Endothelial cell of umbilical vein (primary cell): ENCODE measurements around the gene PGBD2. TPM values are rescaled to one million over a fixed set of nuclear protein-coding genes. Genes with fewer than 3 reads are reported as not detected.
"Not testable (repeated sequence)": the region's sequence is repeated elsewhere in the genome, so short reads cannot be mapped to it uniquely, and the experiment has no call there.

ENCODE experiments used
- BruUV-seq: library from RNA; stranded (reverse); fragments of 400-500 nt; replicated peaks from 2 replicates; lab custom pipeline; 2021; lab: Mats Ljungman, UMichigan
- CTCF ChIA-PET: fragments of 300-600, 350-600 bp; sonication (Branson Sonifier 250); formaldehyde crosslinking; loops from one replicate; lab custom pipeline; 2021; ENCODE audit warnings: antibody characterized with exemption, inconsistent platforms; lab: Charles Lee
- POLR2A ChIA-PET: fragments of 300-600, 350-600 bp; sonication (Branson Sonifier 250); formaldehyde crosslinking; loops from one replicate; lab custom pipeline; 2021; ENCODE audit warnings: antibody characterized with exemption, inconsistent platforms; lab: Charles Lee
- DNase-seq: peaks from one replicate; pipeline ENCODE4 v3.0.0-alpha.2; 2011; ENCODE audit warnings: low read depth, low spot score
- FAIRE-seq: peaks from 2 replicates; lab custom pipeline; 2011; peaks lifted over from hg19 to GRCh38; lab: Jason Lieb, UNC
- H2AFZ ChIP-seq: 2 replicates; pipeline ENCODE4 v1.6.0; 2012; ENCODE audit warnings: low read depth, low read length, control low read depth, inconsistent platforms
- H3K27ac ChIP-seq: 2 replicates; pipeline ENCODE4 v1.5.1; 2011; ENCODE audit warnings: low read depth, mild to moderate bottlenecking, control low read depth, low read length, moderate library complexity; ENCODE audit not compliant: insufficient read depth
- H3K27me3 ChIP-seq, 2 experiments: 2 replicates each; pipeline versions ENCODE4 v1.6.0 to v1.6.1; 2011; ENCODE audit warnings: low read length in 2 of 2, mixed read lengths in 1 of 2; ENCODE audit not compliant: control insufficient read depth in 2 of 2, insufficient read depth in 2 of 2
- H3K36me3 ChIP-seq, 2 experiments: 2 replicates in 1 of 2; 3 replicates in 1 of 2; pipeline ENCODE4 v1.5.1; 2011; ENCODE audit warnings: low read length in 2 of 2, mild to moderate bottlenecking in 1 of 2, moderate library complexity in 1 of 2; ENCODE audit not compliant: control insufficient read depth in 2 of 2, insufficient read depth in 2 of 2; ENCODE audit errors: extremely low read depth in 1 of 2
- H3K4me1 ChIP-seq: 3 replicates; pipeline ENCODE4 v1.5.1; 2011; ENCODE audit warnings: mild to moderate bottlenecking, low read length; ENCODE audit not compliant: control insufficient read depth, insufficient read depth; ENCODE audit errors: extremely low read depth
- H3K4me2 ChIP-seq: 2 replicates; pipeline ENCODE4 v1.6.1; 2011; ENCODE audit warnings: low read length, control low read depth, mixed read lengths; ENCODE audit not compliant: insufficient read depth
- H3K4me3 ChIP-seq, 3 experiments: fragments of 200-600 bp in 1 of 3; sonication (generic), shearing (Covaris generic) in 1 of 3; replicated peaks in 1 of 3; 2 replicates each; pipeline ENCODE4 v1.5.1; 2011 to 2016; ENCODE audit warnings: control low read depth in 3 of 3, low read length in 3 of 3, mild to moderate bottlenecking in 2 of 3, inconsistent platforms in 1 of 3, low read depth in 1 of 3, moderate library complexity in 1 of 3; ENCODE audit not compliant: insufficient read depth in 1 of 3
- H3K79me2 ChIP-seq: 2 replicates; pipeline ENCODE4 v1.6.0; 2012; ENCODE audit warnings: low read length, inconsistent platforms; ENCODE audit not compliant: control insufficient read depth, insufficient read depth
- H3K9ac ChIP-seq: replicated peaks from 2 replicates; pipeline ENCODE3; 2011; ENCODE audit warnings: low read length, control low read depth; ENCODE audit not compliant: insufficient read depth; ENCODE audit errors: extremely low read depth
- H3K9me1 ChIP-seq: replicated peaks from 3 replicates; pipeline ENCODE4 v1.6.0; 2011; ENCODE audit warnings: mild to moderate bottlenecking, low read length; ENCODE audit not compliant: control insufficient read depth, insufficient read depth; ENCODE audit errors: extremely low read depth
- H3K9me3 ChIP-seq: replicated peaks from 2 replicates; pipeline ENCODE4 v1.5.1; 2012; ENCODE audit warnings: low read length, inconsistent platforms; ENCODE audit not compliant: control insufficient read depth, insufficient read depth
- H4K20me1 ChIP-seq: replicated peaks from 2 replicates; pipeline ENCODE3; 2011; ENCODE audit warnings: mild to moderate bottlenecking, low read length; ENCODE audit not compliant: control insufficient read depth, insufficient read depth; ENCODE audit errors: extremely low read depth
- dilution Hi-C: fragments of 300-500 bp; cut with MboI; formaldehyde crosslinking; loops from one replicate; pipeline ENCODE4 v1.15.0; 2019; ENCODE audit warnings: low sequenced_read_pairs; ENCODE audit not compliant: extremely low pct_ligation_motif_present
- intact Hi-C: fragments of 100-400 bp; cut with micrococcal nuclease; formaldehyde crosslinking; loops from one replicate; pipeline ENCODE4 v1.10.0; 2022
- polyA plus RNA-seq, 4 experiments: library from polyadenylated mRNA; depleted of rRNA in 3 of 4; stranded (reverse) in 3 of 4; unstranded in 1 of 4; fragments of >200 nt; gene quantifications; 2 replicates each; pipeline versions ENCODE4 v1.2.1 to v1.2.3, GENCODE V29; 2011 to 2012; ENCODE audit warnings: missing spikeins in 1 of 4
- total RNA-seq: library from RNA; stranded (reverse); gene quantifications from 2 replicates; pipeline ENCODE4 v1.2.3, GENCODE V29; 2021

The PGBD2 gene
- total and polyA plus RNA-seq, 2 donors (not counting 3 experiments of a cell fraction or from before 2014, with no cell fraction given): 5.2 to 6.1 TPM

- dilution Hi-C loops: not testable (repeated sequence)
These were observed 32.3 kb downstream of the PGBD2 start for GRCh38 chr1:248938173-248938809.

GRCh38 chr1:248944134-248944999 lies 38.3 kb downstream of the PGBD2 start:
- H3K27ac ChIP-seq, H3K4me2 ChIP-seq, H3K9me1 ChIP-seq, H3K79me2 ChIP-seq, H2AFZ ChIP-seq, intact Hi-C loops, DNase-seq, H3K9ac ChIP-seq, BruUV-seq, FAIRE-seq, POLR2A ChIA-PET, H3K9me3 ChIP-seq, dilution Hi-C loops, H3K4me3 ChIP-seq, H3K36me3 ChIP-seq, CTCF ChIA-PET, H4K20me1 ChIP-seq, H3K4me1 ChIP-seq, H3K27me3 ChIP-seq: not testable (repeated sequence)

More at GRCh38 chr1:248938173-248938809, 32.3 kb downstream of the PGBD2 start:
- H3K9ac ChIP-seq, H3K36me3 ChIP-seq, H3K27ac ChIP-seq, FAIRE-seq, H3K4me3 ChIP-seq, H4K20me1 ChIP-seq, H3K4me2 ChIP-seq, H3K9me1 ChIP-seq, CTCF ChIA-PET, BruUV-seq, intact Hi-C loops, H2AFZ ChIP-seq, H3K4me1 ChIP-seq, H3K9me3 ChIP-seq, DNase-seq, H3K27me3 ChIP-seq, H3K79me2 ChIP-seq, POLR2A ChIA-PET: not testable (repeated sequence)

GRCh38 chr1:248945000-248945423 lies 39.0 kb downstream of the PGBD2 start:
- H3K27me3 ChIP-seq, BruUV-seq, H3K4me3 ChIP-seq, H3K4me2 ChIP-seq, H3K9me1 ChIP-seq, H3K79me2 ChIP-seq, H3K9me3 ChIP-seq, H3K36me3 ChIP-seq, H3K4me1 ChIP-seq, CTCF ChIA-PET, dilution Hi-C loops, H3K27ac ChIP-seq, POLR2A ChIA-PET, FAIRE-seq, intact Hi-C loops, H3K9ac ChIP-seq, H2AFZ ChIP-seq, DNase-seq, H4K20me1 ChIP-seq: not testable (repeated sequence)

GRCh38 chr1:248945453-248945852 lies 39.4 kb downstream of the PGBD2 start:
- BruUV-seq, CTCF ChIA-PET, dilution Hi-C loops, H3K27me3 ChIP-seq, H3K9me3 ChIP-seq, H4K20me1 ChIP-seq, H2AFZ ChIP-seq, DNase-seq, H3K79me2 ChIP-seq, H3K4me3 ChIP-seq, H3K27ac ChIP-seq, H3K4me1 ChIP-seq, H3K9me1 ChIP-seq, H3K4me2 ChIP-seq, POLR2A ChIA-PET, H3K9ac ChIP-seq, intact Hi-C loops, H3K36me3 ChIP-seq: not testable (repeated sequence)
- peak; percentile 93 for FAIRE-seq
